OCI-LY7 (cell line): ENCODE measurements around the gene POLR2I.

Source experiments
- CTCF ChIP-seq: fragments of 200-600 bp; sonication (generic); conservative IDR thresholded peaks from 2 replicates; pipeline ENCODE4 v1.5.1; 2014; ENCODE audit warnings: mild to moderate bottlenecking, antibody characterized with exemption, low read length, moderate library complexity, mixed read lengths
- EZH2phosphoT487 ChIP-seq: fragments of 200-600 bp; sonication (generic); IDR thresholded peaks from 2 replicates; pipeline ENCODE4 v1.6.1; 2018; ENCODE audit warnings: low read depth, borderline replicate concordance, mild to moderate bottlenecking, mixed run types, antibody characterized with exemption, low read length, moderate library complexity, mixed read lengths

GRCh38 chr19:36101550-36102327 is 12.9 kb downstream of the POLR2I start:
- TF ChIP-seq EZH2phosphoT487 (no peak), CTCF (no peak)
